DND-41 (cell line): Measurements from ENCODE around the gene STAP2.

Experiments
- CTCF ChIP-seq: IDR thresholded peaks from 2 replicates; pipeline ENCODE4 v1.5.1; 2012; ENCODE audit warnings: borderline replicate concordance, low read length, moderate library complexity, mild to moderate bottlenecking; ENCODE audit not compliant: poor library complexity, severe bottlenecking; ENCODE audit errors: extremely low read depth
- EZH2 ChIP-seq: IDR thresholded peaks from 3 replicates; pipeline ENCODE4 v1.6.1; 2012; ENCODE audit warnings: borderline replicate concordance, low read depth, mild to moderate bottlenecking, moderate library complexity, low read length, inconsistent platforms; ENCODE audit not compliant: severe bottlenecking

- TF ChIP-seq CTCF (no peak), EZH2 (no peak)
Measured at GRCh38 chr19:4291184-4291732, 47.4 kb downstream of the STAP2 start.
